Panc1 (cell line): Measurements from ENCODE around the gene EIF2A. TPM values are rescaled to one million over a fixed set of nuclear protein-coding genes. Genes with fewer than 3 reads are reported as not detected.

Experiments used
- ATAC-seq: fragments of 200-7000 bp; cut with Tn5 transposase; 2 replicates; pipeline ENCODE4 v1.9.1; 2020; ENCODE audit warnings: mild to moderate bottlenecking, moderate library complexity
- BruUV-seq: library from RNA; stranded (reverse); fragments of 400-500 nt; replicated peaks from 2 replicates; lab custom pipeline; 2021; lab: Mats Ljungman, UMichigan
- CTCF ChIA-PET: fragments of 300-600 bp; sonication (Branson Sonifier 250); formaldehyde crosslinking; loops from one replicate; lab custom pipeline; 2022; ENCODE audit warnings: antibody characterized with exemption; lab: Charles Lee
- POLR2A ChIA-PET: fragments of 300-600 bp; sonication (Branson Sonifier 250); formaldehyde crosslinking; loops from one replicate; lab custom pipeline; 2022; ENCODE audit warnings: antibody characterized with exemption; lab: Charles Lee
- DNase-seq: peaks from one replicate; pipeline ENCODE4 v3.0.0-alpha.2; 2010; ENCODE audit warnings: low read depth, low spot score
- H3K27ac ChIP-seq: 2 replicates; pipeline ENCODE4 v1.5.1; 2011; ENCODE audit warnings: mild to moderate bottlenecking, low read length, inconsistent platforms
- H3K27me3 ChIP-seq: fragments of 200-500 bp; sonication (Bioruptor generic); 2 replicates; pipeline ENCODE4 v1.6.0; 2014; ENCODE audit warnings: low read length, inconsistent platforms; ENCODE audit not compliant: control insufficient read depth, insufficient read depth
- H3K36me3 ChIP-seq: fragments of 200-500 bp; sonication (Bioruptor generic); 2 replicates; pipeline ENCODE4 v1.5.1; 2014; ENCODE audit warnings: inconsistent platforms, mild to moderate bottlenecking, low read length, moderate library complexity; ENCODE audit not compliant: control insufficient read depth, insufficient read depth
- H3K4me1 ChIP-seq: 2 replicates; pipeline ENCODE4 v1.5.1; 2011; ENCODE audit warnings: inconsistent platforms, mild to moderate bottlenecking, low read length, moderate library complexity; ENCODE audit not compliant: control insufficient read depth, insufficient read depth
- H3K4me3 ChIP-seq, 2 experiments: 2 replicates each; pipeline ENCODE4 v1.5.1; 2011 to 2012; ENCODE audit warnings: low read depth in 2 of 2, low read length in 2 of 2, mild to moderate bottlenecking in 2 of 2, inconsistent platforms in 1 of 2, moderate library complexity in 1 of 2
- H3K9me3 ChIP-seq: fragments of 200-500 bp; sonication (Bioruptor generic); 2 replicates; pipeline ENCODE4 v1.5.1; 2014; ENCODE audit warnings: low read depth, mild to moderate bottlenecking, inconsistent platforms, low read length, moderate library complexity; ENCODE audit not compliant: control insufficient read depth, insufficient read depth
- POLR2AphosphoS5 ChIP-seq: IDR thresholded peaks from 2 replicates; pipeline ENCODE4 v1.6.1; 2012; ENCODE audit warnings: mild to moderate bottlenecking, low read depth, low read length, moderate library complexity
- SIN3A ChIP-seq: IDR thresholded peaks from 2 replicates; pipeline ENCODE4 v1.6.1; 2012; ENCODE audit warnings: low read depth, mild to moderate bottlenecking, low read length, moderate library complexity, borderline replicate concordance; ENCODE audit not compliant: insufficient read depth
- TCF7L2 ChIP-seq: IDR thresholded peaks from 2 replicates; pipeline ENCODE4 v1.6.1; 2011; ENCODE audit warnings: mild to moderate bottlenecking, low read depth, low read length, inconsistent platforms
- in situ Hi-C: cut with HindIII; loops from 2 replicates; pipeline ENCODE4 v1.10.0; 2016; ENCODE audit warnings: low sequenced_read_pairs, low pct_unique_long_range_greater_than_20kb
- intact Hi-C: fragments of 100-400 bp; cut with micrococcal nuclease; formaldehyde crosslinking; loops from one replicate; pipeline ENCODE4 v1.10.0; 2022; ENCODE audit not compliant: unreplicated experiment
- total RNA-seq: library from RNA; stranded (reverse); gene quantifications from one replicate; pipeline ENCODE4 v1.2.1, GENCODE V29; 2021; ENCODE audit not compliant: unreplicated experiment
- TF ChIP-seq, protein P1 (sequence below): fragments of 450-650 bp; IDR thresholded peaks from 2 replicates; pipeline ENCODE4 v1.5.1; 2017; ENCODE audit warnings: mild to moderate bottlenecking
- TF ChIP-seq, protein P2 (sequence below), 2 experiments: IDR thresholded peaks; 2 replicates each; pipeline ENCODE4 v1.6.1; 2011 to 2012; ENCODE audit warnings: low read depth in 2 of 2, control low read depth in 1 of 2, low read length in 1 of 2, mild to moderate bottlenecking in 1 of 2, moderate library complexity in 1 of 2; ENCODE audit not compliant: insufficient read depth in 1 of 2

The EIF2A gene
- total RNA-seq, 1 experiment from 2014 or later = 70.0 TPM

DNA sequence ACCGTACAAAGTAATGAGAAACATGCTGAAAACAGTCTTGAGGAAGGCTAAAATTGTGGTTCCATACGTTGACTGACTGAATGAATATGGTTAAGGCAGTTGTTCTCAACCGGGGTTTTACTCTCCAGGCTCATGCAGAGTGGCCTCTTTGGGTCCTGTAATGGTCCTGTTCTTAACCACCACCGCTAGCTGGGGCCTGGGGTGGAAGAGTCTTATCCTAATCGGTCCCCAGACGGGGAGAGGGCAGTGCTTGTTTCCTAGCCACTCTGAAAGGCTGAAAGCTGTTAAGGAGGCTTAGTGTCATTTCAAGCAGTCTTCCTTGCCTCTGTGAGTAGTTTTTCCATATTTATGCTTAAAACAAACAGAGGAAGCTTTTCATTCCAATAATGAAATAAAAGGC is 88.5 kb downstream of the EIF2A start:
- ATAC-seq (no peak), DNase-seq (no peak)
- no peaks in the 10 kb centered on the region for H3K27me3 ChIP-seq
- BruUV-seq = no TSS peak
- TF ChIP-seq SIN3A (no peak), POLR2AphosphoS5 (no peak), TCF7L2 (no peak)
- TF ChIP-seq, protein P1, sequence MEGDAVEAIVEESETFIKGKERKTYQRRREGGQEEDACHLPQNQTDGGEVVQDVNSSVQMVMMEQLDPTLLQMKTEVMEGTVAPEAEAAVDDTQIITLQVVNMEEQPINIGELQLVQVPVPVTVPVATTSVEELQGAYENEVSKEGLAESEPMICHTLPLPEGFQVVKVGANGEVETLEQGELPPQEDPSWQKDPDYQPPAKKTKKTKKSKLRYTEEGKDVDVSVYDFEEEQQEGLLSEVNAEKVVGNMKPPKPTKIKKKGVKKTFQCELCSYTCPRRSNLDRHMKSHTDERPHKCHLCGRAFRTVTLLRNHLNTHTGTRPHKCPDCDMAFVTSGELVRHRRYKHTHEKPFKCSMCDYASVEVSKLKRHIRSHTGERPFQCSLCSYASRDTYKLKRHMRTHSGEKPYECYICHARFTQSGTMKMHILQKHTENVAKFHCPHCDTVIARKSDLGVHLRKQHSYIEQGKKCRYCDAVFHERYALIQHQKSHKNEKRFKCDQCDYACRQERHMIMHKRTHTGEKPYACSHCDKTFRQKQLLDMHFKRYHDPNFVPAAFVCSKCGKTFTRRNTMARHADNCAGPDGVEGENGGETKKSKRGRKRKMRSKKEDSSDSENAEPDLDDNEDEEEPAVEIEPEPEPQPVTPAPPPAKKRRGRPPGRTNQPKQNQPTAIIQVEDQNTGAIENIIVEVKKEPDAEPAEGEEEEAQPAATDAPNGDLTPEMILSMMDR = no peak
- TF ChIP-seq, protein P2, sequence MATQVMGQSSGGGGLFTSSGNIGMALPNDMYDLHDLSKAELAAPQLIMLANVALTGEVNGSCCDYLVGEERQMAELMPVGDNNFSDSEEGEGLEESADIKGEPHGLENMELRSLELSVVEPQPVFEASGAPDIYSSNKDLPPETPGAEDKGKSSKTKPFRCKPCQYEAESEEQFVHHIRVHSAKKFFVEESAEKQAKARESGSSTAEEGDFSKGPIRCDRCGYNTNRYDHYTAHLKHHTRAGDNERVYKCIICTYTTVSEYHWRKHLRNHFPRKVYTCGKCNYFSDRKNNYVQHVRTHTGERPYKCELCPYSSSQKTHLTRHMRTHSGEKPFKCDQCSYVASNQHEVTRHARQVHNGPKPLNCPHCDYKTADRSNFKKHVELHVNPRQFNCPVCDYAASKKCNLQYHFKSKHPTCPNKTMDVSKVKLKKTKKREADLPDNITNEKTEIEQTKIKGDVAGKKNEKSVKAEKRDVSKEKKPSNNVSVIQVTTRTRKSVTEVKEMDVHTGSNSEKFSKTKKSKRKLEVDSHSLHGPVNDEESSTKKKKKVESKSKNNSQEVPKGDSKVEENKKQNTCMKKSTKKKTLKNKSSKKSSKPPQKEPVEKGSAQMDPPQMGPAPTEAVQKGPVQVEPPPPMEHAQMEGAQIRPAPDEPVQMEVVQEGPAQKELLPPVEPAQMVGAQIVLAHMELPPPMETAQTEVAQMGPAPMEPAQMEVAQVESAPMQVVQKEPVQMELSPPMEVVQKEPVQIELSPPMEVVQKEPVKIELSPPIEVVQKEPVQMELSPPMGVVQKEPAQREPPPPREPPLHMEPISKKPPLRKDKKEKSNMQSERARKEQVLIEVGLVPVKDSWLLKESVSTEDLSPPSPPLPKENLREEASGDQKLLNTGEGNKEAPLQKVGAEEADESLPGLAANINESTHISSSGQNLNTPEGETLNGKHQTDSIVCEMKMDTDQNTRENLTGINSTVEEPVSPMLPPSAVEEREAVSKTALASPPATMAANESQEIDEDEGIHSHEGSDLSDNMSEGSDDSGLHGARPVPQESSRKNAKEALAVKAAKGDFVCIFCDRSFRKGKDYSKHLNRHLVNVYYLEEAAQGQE (IDR thresholded peaks at IDR 0.05; ENCODE audit: insufficient read depth in 1 of 2, low read depth in 2 of 2, low read length in 1 of 2) = no peak
- CTCF ChIA-PET = no interaction called here
- H3K4me1 ChIP-seq = no peaks in the 10 kb centered on the region
- intact Hi-C loops = no loop called here
- in situ Hi-C loops = no loop called here
- no peaks in the 10 kb centered on the region for H3K9me3 ChIP-seq
- POLR2A ChIA-PET = interaction anchor here (0.7 kb wide), 1 partner anchor 13 kb away, joined by 3 read pairs; no protein-coding TSS in a partner anchor
- no peak overlapping the region for H3K4me3 ChIP-seq
- H3K27ac ChIP-seq = no peak overlapping the region
- H3K36me3 ChIP-seq = no peaks in the 10 kb centered on the region

DNA sequence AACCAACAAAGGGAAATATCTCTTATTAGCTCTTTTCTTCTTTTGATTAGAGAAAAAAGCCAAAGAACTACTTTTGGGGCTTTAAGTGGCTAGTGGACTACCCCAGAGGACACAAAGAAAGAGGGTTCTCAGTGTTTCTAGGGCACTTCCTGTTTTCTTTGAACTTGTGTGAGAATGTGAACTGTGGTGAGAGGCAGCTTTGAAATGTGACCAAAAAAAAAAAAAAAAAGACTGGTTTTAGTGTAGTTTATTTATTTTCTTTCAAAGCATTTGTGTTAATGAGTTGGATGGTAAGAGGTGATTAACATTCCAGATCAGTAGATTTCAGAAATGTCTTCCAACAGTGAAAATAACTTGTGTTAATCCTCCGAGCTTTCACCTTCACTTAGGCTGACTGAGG is 88.9 kb downstream of the EIF2A start:
- ChIA-PET CTCF (no interaction called here), POLR2A (interaction anchor here (0.7 kb wide), 1 partner anchor 13 kb away, joined by 3 read pairs; no protein-coding TSS in a partner anchor)
- TF ChIP-seq TCF7L2 = no peak
- no peak for TF ChIP-seq SIN3A
- TF ChIP-seq, protein P2 (IDR thresholded peaks at IDR 0.05; ENCODE audit: insufficient read depth in 1 of 2, low read depth in 2 of 2, low read length in 1 of 2) = no peak
- no peak for TF ChIP-seq POLR2AphosphoS5
- TF ChIP-seq, protein P1 = no peak
- Histone ChIP-seq H3K9me3 (no peaks in the 10 kb centered on the region), H3K36me3 (no peaks in the 10 kb centered on the region), H3K27me3 (no peaks in the 10 kb centered on the region), H3K4me3 (no peak overlapping the region), H3K27ac (no peak overlapping the region), H3K4me1 (no peaks in the 10 kb centered on the region)
- intact Hi-C loops (no loop called here), in situ Hi-C loops (no loop called here)
- no peak for DNase-seq
- BruUV-seq = no TSS peak
- ATAC-seq = no peak

Other genes starting within 250 kb of the EIF2A start
- 43.1 TPM for gene TSC22D2, start 138.5 kb upstream of the EIF2A start, total RNA-seq
- gene SERP1, start 291 bp upstream of the EIF2A start, total RNA-seq = 75.0 TPM
- gene SELENOT, start 56.5 kb downstream of the EIF2A start, total RNA-seq = 114 TPM
- 0.28 TPM for gene ERICH6, start 157.1 kb downstream of the EIF2A start, total RNA-seq
- 24.0 TPM for gene SIAH2, start 216.4 kb downstream of the EIF2A start, total RNA-seq